ENCODE data around the gene ZNF440.
"Not testable (repeated sequence)": the region's sequence is repeated elsewhere in the genome, so short reads cannot be mapped to it uniquely, and the experiment has no call there.

Gene ZNF440

DNA sequence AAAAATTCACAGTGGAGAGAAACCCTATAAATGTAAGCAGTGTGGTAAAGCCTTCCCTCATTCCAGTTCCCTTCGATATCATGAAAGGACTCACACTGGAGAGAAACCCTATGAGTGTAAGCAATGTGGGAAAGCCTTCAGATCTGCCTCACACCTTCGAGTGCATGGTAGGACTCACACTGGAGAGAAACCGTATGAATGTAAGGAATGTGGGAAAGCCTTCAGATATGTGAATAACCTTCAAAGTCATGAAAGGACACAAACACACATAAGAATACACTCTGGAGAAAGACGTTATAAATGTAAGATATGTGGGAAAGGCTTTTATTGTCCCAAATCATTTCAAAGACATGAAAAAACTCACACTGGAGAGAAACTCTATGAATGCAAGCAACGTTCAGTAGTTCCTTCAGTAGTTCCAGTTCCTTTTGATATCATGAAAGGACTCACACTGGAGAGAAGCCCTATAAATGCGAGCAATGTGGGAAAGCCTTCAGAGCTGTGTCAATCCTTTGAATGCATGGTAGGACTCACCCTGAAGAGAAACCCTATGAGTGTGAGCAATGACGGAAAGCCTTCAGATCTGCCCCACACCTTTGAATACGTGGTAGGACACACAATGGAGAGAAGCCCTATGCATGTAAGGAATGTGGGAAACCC, 18.3 kb downstream of the ZNF440 start:
- DNase-seq (ENCODE audit: extremely low read depth, low read depth) = no peak
- TF ChIP-seq, protein P1, sequence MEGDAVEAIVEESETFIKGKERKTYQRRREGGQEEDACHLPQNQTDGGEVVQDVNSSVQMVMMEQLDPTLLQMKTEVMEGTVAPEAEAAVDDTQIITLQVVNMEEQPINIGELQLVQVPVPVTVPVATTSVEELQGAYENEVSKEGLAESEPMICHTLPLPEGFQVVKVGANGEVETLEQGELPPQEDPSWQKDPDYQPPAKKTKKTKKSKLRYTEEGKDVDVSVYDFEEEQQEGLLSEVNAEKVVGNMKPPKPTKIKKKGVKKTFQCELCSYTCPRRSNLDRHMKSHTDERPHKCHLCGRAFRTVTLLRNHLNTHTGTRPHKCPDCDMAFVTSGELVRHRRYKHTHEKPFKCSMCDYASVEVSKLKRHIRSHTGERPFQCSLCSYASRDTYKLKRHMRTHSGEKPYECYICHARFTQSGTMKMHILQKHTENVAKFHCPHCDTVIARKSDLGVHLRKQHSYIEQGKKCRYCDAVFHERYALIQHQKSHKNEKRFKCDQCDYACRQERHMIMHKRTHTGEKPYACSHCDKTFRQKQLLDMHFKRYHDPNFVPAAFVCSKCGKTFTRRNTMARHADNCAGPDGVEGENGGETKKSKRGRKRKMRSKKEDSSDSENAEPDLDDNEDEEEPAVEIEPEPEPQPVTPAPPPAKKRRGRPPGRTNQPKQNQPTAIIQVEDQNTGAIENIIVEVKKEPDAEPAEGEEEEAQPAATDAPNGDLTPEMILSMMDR (IDR thresholded peaks at IDR 0.05; ENCODE audit: low read depth, low read length, missing control alignments) = no peak
- H3K4me3 ChIP-seq (replicated peaks; ENCODE audit: low read depth, low read length) = no peak overlapping the region

DNA sequence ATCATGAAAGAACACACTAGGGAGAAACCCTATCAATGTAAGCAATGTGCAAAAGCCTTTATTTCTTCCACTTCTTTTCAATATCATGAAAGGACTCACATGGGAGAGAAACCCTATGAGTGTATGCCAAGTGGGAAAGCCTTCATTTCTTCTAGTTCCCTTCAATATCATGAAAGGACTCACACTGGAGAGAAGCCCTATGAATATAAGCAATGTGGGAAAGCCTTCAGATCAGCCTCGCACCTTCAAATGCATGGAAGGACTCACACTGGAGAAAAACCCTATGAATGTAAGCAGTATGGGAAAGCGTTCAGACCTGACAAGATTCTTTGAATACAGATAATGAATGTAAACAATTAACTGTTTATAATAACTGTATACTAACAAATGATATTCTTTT, 19.5 kb downstream of the ZNF440 start:
- DNase-seq (ENCODE audit: extremely low read depth, low read depth) = no peak
- no peak overlapping the region for H3K4me3 ChIP-seq (replicated peaks; ENCODE audit: low read depth, low read length)
- TF ChIP-seq, protein P1 (IDR thresholded peaks at IDR 0.05; ENCODE audit: low read depth, low read length, missing control alignments) = no peak

DNA sequence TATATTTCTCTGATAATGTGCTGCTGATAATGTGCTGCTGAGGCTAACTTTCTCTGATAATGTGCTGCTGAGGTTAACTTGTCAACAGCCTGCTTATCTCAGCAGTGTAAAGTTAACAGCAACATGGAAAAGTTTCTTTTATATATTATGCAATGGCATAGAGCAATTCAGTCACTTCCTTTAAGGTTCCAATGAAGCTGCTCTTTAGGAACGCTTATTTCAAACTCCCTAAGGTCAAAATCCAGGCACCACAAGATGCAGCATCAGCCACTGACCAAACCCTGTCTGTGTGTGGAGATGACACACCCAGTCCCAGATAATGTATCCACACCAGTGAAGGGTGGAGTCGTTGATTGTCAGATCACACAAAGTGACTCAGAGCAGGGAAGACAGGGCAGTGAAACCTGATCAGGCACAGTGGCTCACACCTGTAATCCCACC, 21.6 kb downstream of the ZNF440 start:
- H3K4me3 ChIP-seq (replicated peaks; ENCODE audit: low read depth, low read length); DNase-seq (ENCODE audit: extremely low read depth, low read depth): not testable (repeated sequence)

DNA sequence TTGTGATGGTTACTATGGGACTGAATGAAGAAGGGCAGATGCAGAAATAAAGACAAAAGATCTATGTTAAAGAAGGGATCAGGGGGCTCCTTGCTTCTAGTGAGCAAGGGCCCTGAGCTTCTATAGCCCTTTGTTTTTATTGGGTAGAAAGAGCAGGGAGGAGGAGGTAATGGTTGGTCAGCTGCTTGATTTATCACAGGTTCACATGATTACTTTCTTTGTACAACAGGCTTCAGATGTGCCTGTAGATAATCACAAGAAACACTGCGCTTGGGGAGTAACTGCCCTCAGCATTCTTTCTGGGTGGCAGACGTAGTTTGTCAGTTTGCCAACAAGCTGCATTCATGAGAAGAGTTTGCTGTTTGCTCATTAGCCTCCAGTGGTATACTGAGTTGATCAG, 29.6 kb downstream of the ZNF440 start:
- DNase-seq (ENCODE audit: extremely low read depth, low read depth) = no peak
- no peak overlapping the region for H3K4me3 ChIP-seq (replicated peaks; ENCODE audit: low read depth, low read length)
- TF ChIP-seq, protein P1 (IDR thresholded peaks at IDR 0.05; ENCODE audit: low read depth, low read length, missing control alignments) = no peak

DNA sequence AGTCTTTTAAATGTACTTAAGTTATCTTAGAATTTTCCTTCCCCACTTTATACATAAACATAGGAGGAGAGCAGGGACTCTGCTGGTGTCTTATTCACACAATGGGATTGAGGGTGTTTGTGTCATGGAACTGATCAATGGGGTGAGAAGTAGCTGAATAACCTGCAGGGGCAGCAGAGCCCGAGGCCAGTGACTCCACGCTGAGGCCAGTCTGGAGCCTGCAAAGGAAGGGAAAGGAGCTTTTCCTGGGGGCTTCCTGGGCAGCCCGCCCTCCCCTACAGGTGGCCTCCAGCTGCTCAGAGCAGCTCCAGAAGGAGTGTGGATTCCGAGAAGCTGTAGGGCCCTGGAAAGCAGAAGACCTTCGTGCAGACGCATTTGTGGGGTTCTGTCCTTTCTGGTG, 33.5 kb downstream of the ZNF440 start:
- not testable (repeated sequence) for H3K4me3 ChIP-seq (replicated peaks; ENCODE audit: low read depth, low read length); DNase-seq (ENCODE audit: extremely low read depth, low read depth)

DNA sequence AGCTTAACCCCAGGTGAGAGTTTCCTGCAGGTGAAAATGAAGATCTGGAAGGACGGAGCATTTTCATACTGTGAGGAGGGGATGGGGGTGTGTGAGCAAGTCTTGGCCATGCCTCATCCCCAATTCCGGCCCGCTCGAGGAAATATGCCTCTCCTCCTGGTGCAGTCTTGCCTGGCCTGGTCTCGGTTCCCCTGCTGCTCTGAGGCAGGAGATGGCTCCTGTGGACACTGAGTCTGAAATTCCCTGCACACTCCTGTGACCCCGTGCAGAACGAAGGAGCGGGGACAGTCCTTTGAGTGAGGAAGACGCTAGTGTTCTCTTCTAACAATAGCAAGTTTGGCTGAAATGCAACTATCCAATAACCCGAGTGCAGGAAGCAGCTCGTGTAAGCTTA, 34.1 kb downstream of the ZNF440 start:
- TF ChIP-seq, protein P1 (IDR thresholded peaks at IDR 0.05; ENCODE audit: low read depth, low read length, missing control alignments) = no peak
- DNase-seq (ENCODE audit: extremely low read depth, low read depth) = no peak
- peak overlapping the region; percentile 33 for H3K4me3 ChIP-seq (replicated peaks; ENCODE audit: low read depth, low read length)

DNA sequence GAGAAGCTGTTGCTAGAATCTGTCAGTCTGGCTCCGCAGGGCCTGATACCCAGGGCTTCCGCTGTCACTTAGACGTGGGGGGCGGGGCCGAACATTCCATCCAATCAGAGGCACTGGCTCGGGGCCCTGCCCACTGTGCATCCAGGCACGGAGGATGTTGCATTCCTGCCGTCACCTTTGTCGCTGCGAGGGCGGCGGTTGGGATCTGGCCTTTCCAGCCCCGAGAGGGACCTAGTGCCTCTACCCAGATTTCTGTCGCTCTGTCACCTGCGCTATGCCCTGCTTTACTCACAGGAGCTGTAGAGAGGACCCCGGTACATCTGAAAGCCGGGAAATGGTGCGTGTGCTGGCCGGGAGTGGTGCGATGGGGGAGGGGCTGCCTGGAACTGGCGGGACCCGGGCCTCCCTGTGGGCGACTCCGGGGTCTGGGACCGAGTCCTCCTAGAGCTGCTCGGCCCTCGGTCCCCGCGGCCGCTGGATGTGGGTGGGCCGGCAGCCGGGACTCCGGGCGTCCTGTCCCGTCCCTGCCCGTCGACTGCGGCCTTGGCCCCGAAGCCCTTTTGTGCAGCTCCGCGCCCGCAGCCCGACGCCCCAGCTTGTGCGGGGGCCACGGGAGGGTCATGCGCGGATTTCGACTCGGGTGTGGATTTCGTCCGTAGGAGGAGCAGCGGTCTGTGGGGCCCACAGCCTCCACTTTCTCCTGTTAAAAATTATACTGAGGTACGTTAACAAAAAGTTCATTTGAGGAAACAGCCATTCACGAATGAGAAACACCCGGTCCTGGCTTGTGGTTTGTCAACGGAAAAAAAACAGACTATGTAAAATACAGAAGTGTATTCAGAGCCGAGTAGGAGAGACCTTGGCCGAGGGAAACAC, 34.8 kb downstream of the ZNF440 start, which contains the start of gene ZNF439:
ZNF439 (plus strand) TSS at position 133 of the 876 bp plus-strand sequence; CDS start at position 275, 142 bp downstream.
- H3K4me3 ChIP-seq (replicated peaks; ENCODE audit: low read depth, low read length) = peak within 1 kb of the TSS; percentile 33
- TF ChIP-seq, protein P1 (IDR thresholded peaks at IDR 0.05; ENCODE audit: low read depth, low read length, missing control alignments) = no peak
- no peak for DNase-seq (ENCODE audit: extremely low read depth, low read depth)

DNA sequence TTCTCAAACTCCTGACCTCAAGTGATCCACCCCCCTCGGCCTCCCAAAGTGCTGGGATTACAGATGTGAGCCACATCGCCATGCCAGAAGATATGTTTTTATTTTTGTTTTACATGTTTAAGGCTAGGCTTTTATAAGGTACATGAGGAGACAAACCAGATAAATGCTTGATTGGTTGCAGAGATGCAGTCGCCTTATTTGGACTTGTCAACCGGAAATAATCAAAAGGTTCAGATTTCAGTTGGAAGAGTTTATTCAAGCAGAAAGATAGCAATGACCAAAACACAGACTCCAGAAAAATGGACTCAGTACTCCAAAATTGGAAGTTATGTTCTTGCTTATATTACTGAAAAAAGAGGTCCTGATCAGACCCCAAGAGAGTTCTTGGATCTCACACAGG, 36.2 kb downstream of the ZNF440 start:
- not testable (repeated sequence) for DNase-seq (ENCODE audit: extremely low read depth, low read depth); H3K4me3 ChIP-seq (replicated peaks; ENCODE audit: low read depth, low read length)
